Epidermal melanocyte (primary cell): ENCODE data around the gene SIK2.
"Not testable (repeated sequence)": the region's sequence is repeated elsewhere in the genome, so short reads cannot be mapped to it uniquely, and the experiment has no call there.

Experiments used
- DNase-seq: peaks from one replicate; pipeline ENCODE4 v3.0.0; 2011; ENCODE audit warnings: low spot score; ENCODE audit not compliant: insufficient read length

Gene SIK2

DNA sequence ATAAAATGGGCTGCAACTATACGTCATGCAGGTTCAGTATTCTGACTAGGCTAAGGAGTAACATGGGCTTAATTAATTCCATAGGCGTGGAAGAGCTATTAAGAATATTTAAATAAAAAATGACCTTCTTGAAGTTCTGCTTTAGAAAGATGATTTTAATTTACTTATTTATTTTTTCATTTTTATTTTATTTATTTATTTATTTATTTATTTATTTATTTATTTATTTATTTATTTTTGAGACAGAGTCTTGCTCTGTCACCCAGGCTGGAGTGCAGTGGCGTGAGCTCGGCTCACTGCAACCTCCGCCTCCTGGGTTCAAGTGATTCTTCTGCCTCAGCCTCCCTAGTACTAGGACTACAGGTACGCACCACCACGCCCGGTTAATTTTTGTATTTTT, 55.7 kb downstream of the SIK2 start:
- DNase-seq = not testable (repeated sequence)

- DNase-seq = not testable (repeated sequence)
Measured at GRCh38 chr11:111658493-111658892, 56.2 kb downstream of the SIK2 start.

GRCh38 chr11:111659201-111660115, 57.2 kb downstream of the SIK2 start:
- DNase-seq = no peak

- no peak for DNase-seq
Measured at GRCh38 chr11:111660822-111661221, 58.6 kb downstream of the SIK2 start.

GRCh38 chr11:111663820-111664219, 61.6 kb downstream of the SIK2 start:
- no peak for DNase-seq

DNA sequence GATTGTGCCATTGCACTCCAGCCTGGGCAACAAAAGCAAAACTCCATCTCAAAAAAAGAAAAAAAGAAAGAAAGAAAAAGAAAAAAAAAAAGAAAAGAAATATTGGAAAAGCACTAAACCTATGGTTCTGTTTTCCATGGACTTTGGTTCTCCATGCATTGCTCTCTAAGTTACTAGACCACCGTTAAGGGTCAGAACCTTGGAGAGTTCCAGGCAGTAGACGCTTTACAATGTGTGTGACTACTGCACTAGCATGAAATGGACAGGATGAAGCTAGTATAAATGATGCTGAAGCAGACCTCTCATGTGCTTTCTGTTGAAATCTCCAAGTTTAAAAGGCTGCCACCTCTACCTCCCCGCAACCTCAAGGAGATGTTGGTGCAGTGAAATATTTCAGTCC, 63.5 kb downstream of the SIK2 start:
- peak; percentile 32 for DNase-seq

DNA sequence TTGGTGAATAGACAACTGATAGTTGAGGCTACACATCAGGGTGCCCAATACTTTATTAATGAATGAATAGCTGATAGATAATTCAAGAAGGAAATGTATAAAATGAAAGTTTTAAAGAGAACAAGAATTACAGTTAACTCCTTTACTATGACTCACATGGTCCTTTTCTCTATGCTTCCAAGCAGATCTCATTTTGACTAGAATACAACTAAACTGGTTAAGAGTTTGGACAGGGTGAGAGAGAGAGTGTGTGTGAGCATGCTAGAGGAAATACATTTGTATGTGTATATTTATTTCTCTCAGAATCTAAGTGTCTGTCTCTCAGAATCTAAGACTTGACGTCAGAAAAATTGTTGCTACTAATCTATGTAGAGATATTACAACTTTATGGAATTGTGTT, 66.7 kb downstream of the SIK2 start:
- no peak for DNase-seq

DNA sequence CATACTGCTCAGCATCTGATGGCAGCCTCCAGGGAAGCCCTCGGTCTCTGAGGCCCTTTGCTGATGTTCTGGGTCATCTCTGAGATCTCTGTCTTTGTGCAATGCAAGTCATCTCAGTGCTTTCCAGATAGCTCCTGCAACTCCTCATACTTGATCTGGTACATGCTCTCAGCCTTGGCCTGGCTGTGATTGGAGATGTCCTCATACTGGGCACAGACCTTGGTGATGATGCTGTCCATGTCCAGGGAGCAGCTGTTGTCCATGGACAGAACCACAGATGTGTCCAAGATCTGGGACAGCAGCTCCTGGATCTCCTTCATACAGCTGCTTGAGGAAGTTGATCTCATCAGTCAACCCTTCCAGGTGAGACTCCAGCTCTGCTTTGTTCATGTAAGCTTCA, 69.1 kb downstream of the SIK2 start:
- DNase-seq = no peak

DNA sequence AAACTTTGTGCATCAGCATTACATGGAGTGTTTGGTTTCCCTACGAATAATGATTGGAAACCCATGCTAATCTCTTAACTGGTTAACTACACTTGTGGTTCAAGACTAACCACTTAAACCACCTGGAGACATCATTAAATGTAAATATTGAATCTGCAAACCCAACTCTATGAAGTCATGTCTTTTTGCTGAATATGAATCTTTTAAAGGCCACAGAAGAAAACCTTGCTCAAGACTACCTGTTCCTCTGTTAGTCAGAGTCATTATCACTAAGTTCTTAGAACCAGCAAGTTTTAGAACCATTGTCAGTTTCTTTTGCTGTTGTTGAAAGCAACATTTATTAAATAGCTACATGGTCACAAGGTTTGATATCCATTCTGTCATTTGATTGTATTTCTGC, 70.7 kb downstream of the SIK2 start:
- no peak for DNase-seq

DNA sequence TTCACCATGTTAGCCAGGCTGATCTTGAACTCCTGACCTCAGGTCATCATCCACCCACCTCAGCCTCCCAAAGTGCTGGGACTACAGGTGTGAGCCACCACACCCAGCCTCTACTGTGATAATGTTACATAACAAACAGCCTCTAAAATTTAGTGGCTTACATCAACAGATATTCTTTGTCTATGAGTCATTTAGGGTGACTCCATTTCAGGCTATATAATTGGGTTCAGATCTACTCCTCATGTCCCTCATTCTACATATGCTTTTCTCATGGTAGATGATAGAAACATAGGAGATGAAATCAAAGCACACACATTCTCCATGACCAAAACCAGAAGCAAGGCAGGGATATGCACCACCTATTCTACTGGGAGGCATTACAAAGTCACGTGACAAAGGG, 72.7 kb downstream of the SIK2 start:
- no peak for DNase-seq

GRCh38 chr11:111675891-111676290, 73.6 kb downstream of the SIK2 start:
- DNase-seq = no peak

GRCh38 chr11:111676878-111677585, 74.8 kb downstream of the SIK2 start:
- no peak for DNase-seq

DNA sequence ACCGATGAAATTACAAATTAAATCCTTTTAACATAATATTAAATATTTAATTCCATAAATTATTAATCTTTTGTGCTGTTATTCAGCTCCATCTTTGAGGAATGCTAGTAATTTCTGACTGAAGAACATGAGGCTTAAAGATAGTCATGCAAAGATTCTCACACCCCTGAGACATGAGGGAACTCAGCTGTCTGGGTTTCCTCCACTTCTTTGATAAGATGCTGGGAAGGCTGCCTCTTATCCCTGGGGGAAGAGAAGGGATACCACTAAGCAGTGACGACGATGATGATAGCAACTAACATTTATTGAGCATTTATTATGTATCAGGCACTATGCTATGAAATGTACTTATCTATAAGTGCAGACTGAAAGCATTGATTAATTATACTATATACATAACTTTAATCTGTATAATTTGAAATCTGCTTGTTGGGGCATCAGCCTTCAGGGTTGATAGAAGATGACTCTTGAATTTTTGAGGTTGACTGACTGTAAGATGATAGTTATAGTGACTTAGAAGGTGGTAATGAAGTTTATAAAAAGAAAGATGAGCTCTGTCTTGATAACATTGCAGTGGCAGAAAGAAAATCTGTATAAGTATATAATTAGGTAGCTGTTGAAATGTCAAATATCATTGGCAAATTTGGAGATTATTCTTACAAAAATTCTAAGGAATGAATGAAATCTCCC, 78.4 kb downstream of the SIK2 start:
- DNase-seq = no peak

DNA sequence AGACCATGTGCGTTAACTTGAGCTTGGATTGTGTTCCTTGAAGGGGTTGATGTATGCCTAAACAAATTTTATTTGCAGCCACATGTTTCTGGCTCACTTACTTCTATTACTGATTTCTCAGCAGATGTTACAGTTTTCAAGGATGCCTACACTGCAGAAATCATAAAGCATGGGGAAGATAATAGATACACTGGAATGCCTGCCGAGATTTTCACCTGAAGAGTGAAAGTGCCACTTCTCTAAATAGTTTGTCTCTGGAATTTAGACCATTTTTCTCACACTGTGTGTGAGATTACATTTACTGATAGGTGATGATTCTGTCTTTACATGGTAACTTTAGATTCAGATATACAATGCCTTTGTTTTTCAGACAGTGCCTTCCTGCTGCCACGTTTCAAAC, 81.6 kb downstream of the SIK2 start:
- DNase-seq = no peak

DNA sequence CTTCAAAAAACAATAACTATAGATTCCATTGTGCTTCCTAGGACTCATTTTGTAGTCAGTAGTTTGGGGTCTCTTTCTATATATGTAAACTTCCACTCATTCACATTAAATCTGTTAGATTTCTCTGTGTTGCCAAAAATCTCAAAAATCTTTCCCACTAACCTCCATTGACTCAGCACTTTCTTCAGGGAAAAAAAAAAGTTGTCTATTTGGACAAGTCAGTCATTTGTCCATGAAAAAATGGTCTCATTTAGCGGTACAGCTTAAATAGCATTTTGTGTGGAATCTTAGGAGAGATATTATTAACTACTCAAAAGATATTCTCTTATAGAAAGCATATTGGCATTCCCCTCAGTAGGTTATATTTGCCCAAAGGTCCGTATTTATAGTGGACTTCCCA, 82.0 kb downstream of the SIK2 start:
- no peak for DNase-seq

DNA sequence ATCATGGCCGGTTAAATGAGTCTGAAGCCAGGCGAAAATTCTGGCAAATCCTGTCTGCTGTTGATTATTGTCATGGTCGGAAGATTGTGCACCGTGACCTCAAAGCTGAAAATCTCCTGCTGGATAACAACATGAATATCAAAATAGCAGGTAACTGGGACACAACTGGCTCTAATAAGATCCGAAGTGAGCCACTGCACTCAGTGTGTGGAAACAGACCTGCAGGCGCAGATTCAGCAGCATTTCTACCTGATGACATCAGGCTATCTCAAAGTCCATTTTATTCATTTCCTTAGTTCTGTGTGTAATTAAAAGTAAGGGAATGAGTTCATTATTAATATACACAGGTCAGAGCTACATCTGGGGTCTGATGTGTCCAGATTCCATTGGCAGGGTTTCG, 85.8 kb downstream of the SIK2 start:
- no peak for DNase-seq

GRCh38 chr11:111691176-111691575, 88.9 kb downstream of the SIK2 start:
- no peak for DNase-seq

GRCh38 chr11:111691741-111692140, 89.5 kb downstream of the SIK2 start:
- no peak for DNase-seq

DNA sequence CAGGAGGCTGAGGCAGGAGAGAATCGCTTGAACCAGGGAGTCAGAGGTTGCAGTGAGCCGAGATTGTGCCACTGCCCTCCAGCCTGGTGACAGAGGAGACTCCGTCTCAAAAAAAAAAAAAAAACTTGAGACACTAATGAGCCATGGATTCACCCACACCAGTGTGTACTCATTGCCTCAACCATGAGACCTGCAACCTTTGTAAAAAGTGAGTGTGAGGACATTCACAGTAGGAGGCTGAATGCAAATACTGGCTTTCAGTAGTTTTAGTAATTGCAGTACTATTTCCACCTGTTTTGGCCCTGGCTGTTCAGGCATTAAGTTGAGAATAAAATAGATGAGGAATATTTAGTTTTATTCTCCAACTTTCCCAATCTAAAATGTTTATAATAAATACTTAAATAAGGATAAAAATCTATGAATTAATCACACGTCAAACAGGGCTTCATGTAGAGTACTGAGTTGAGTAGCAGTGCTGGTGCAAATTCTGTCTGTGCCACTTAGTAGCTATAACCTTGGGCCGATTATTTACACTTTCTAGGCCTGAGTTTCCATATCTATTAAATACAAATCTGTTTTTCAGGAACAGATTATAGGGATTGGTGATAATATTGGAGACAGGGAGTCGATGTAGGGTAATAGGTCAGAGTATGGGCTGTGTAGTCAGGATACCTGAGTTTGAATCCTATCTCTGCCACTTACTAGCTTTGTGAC, 91.1 kb downstream of the SIK2 start:
- DNase-seq = no peak

GRCh38 chr11:111694851-111695250, 92.6 kb downstream of the SIK2 start:
- DNase-seq = no peak

GRCh38 chr11:111696556-111696955, 94.3 kb downstream of the SIK2 start:
- DNase-seq = no peak
